Measurements from ENCODE around the gene LENEP. TPM values are rescaled to one million over a fixed set of nuclear protein-coding genes. Genes with fewer than 3 reads are reported as not detected.
A peak's percentile ranks its signal among the peaks of the same experiment; 100 is the strongest.

The LENEP gene
- total RNA-seq, 1 donor from 2014 or later: 1.9 TPM

GRCh38 chr1:154971341-154971998 lies 21.9 kb upstream of the LENEP start:
- Mint-ChIP-seq H3K36me3 (ENCODE audit: low read depth) (no peaks in the 10 kb centered on the region), H3K27ac (ENCODE audit: unreplicated experiment) (peak overlapping the region; percentile 98), H3K27me3 (ENCODE audit: low read depth) (no peaks in the 10 kb centered on the region), H3K4me3 (peak overlapping the region; percentile 86), H3K4me1 (peaks cover 41% of the 10 kb centered on the region), H3K9me3 (no peaks in the 10 kb centered on the region)
- no peak for DNase-seq (ENCODE audit: low read depth, low spot score)
- TF ChIP-seq CTCF (conservative IDR thresholded peaks at IDR 0.05): no peak

- Mint-ChIP-seq H3K4me3 (no peak overlapping the region), H3K36me3 (ENCODE audit: low read depth) (no peaks in the 10 kb centered on the region), H3K4me1 (peaks cover 41% of the 10 kb centered on the region), H3K9me3 (no peaks in the 10 kb centered on the region), H3K27ac (ENCODE audit: unreplicated experiment) (peak overlapping the region; percentile 83), H3K27me3 (ENCODE audit: low read depth) (no peaks in the 10 kb centered on the region)
- no peak for TF ChIP-seq CTCF (conservative IDR thresholded peaks at IDR 0.05)
- no peak for DNase-seq (ENCODE audit: low read depth, low spot score)
Measured at GRCh38 chr1:154972213-154972516, 21.2 kb upstream of the LENEP start.

DNA sequence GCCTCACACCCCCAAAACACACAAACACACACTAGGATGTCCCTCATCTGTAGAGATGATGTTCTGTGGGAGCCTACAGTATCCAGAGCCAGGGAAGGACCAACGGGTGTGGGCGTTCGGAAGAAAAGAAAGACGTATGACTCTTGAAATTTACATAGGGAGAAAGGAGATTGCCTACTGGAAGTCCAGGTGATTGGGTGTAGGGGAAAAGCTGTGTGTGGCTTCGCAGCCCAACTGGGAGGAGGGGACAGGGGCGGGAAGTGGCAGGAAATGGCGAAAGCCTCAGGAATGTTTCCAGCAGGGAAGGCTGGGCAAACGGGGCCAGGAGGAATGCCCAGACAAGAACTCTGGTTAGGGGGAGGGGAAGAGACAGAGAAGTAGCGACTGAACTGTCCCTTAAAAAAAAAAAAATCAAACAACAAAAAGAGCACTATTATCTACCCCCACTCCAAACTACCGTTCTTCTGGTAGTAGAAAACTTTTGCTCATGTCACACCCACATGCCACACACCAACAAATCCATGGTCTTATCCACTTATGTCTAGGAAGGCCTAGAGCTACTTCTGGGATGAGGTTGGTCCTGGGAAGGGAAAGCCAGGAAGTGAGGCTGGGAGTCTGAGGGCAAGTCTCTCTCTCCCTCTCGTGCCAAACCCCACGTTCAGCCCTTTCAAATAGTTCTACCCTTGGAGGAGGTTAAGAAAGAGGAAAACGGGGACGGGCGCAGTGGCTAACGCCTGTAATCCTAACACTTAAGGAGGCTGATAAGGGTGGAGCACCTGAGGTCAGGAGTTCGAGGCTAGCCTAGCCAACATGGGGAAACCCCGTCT lies 20.7 kb upstream of the LENEP start:
- TF ChIP-seq CTCF (conservative IDR thresholded peaks at IDR 0.05): no peak
- no peaks in the 10 kb centered on the region for H3K9me3 Mint-ChIP-seq
- H3K36me3 Mint-ChIP-seq (ENCODE audit: low read depth): no peaks in the 10 kb centered on the region
- peak overlapping the region; percentile 83 for H3K27ac Mint-ChIP-seq (ENCODE audit: unreplicated experiment)
- H3K4me1 Mint-ChIP-seq: peaks cover 42% of the 10 kb centered on the region
- H3K4me3 Mint-ChIP-seq: no peak overlapping the region
- no peak for DNase-seq (ENCODE audit: low read depth, low spot score)
- H3K27me3 Mint-ChIP-seq (ENCODE audit: low read depth): no peaks in the 10 kb centered on the region

GRCh38 chr1:154973344-154974101 lies 19.9 kb upstream of the LENEP start:
- peak; percentile 93 for DNase-seq (ENCODE audit: low read depth, low spot score)
- Mint-ChIP-seq H3K4me1 (peaks cover 38% of the 10 kb centered on the region), H3K27me3 (ENCODE audit: low read depth) (no peaks in the 10 kb centered on the region), H3K36me3 (ENCODE audit: low read depth) (no peaks in the 10 kb centered on the region), H3K4me3 (no peak overlapping the region), H3K27ac (ENCODE audit: unreplicated experiment) (no peak overlapping the region), H3K9me3 (no peaks in the 10 kb centered on the region)
- TF ChIP-seq CTCF (conservative IDR thresholded peaks at IDR 0.05): no peak

DNA sequence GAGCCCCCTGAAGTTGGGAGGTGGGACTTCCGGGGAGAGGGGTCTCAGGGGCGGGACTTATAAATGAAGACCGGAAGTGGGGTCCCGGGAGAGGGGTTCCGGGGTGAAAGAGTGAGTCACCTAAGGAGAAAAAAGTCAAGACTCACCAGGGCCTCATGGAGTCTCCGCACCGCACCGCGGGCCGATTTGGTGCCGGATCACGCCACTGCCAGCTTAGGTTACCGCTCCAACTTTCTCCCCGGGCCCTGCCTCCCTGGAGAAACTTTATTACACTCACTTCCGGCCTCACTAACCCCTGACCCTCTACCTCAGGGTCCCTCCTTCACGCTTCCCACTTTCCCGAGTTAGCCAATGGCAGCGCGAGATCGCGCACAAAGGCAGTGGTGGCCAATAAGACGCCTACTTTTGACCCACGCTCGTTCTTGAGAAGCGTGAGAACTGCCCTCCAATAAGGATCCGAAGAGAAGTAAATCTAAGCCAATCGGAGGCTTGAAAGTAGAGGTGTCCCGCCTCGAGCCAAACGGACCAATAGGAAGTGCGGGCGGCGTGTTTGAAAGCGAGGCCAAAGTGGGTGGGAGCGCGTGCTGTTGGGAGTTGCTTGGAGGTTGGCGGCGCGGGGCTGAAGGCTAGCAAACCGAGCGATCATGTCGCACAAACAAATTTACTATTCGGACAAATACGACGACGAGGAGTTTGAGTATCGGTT lies 19.1 kb upstream of the LENEP start, which contains the start of gene CKS1B:
CKS1B (plus strand) TSS at position 580 of the 706 bp plus-strand sequence; CDS start at position 645, 65 bp downstream.
- H3K9me3 Mint-ChIP-seq: no peaks in the 10 kb centered on the region
- peaks cover 31% of the 10 kb centered on the region for H3K4me1 Mint-ChIP-seq
- H3K27me3 Mint-ChIP-seq (ENCODE audit: low read depth): no peaks in the 10 kb centered on the region
- DNase-seq (ENCODE audit: low read depth, low spot score): peak; percentile 92
- no peak for TF ChIP-seq CTCF (conservative IDR thresholded peaks at IDR 0.05)
- H3K27ac Mint-ChIP-seq (ENCODE audit: unreplicated experiment): no peak within 1 kb of the TSS
- H3K36me3 Mint-ChIP-seq (ENCODE audit: low read depth): no peaks in the 10 kb centered on the region
- H3K4me3 Mint-ChIP-seq: no peak within 1 kb of the TSS
